Islet of Langerhans (tissue), 1 donor: Measurements from ENCODE around the gene DCBLD2.

Source experiments
- FAIRE-seq: peaks from one replicate; lab custom pipeline; 2011; peaks lifted over from hg19 to GRCh38; lab: Jason Lieb, UNC

Gene DCBLD2, protein sequence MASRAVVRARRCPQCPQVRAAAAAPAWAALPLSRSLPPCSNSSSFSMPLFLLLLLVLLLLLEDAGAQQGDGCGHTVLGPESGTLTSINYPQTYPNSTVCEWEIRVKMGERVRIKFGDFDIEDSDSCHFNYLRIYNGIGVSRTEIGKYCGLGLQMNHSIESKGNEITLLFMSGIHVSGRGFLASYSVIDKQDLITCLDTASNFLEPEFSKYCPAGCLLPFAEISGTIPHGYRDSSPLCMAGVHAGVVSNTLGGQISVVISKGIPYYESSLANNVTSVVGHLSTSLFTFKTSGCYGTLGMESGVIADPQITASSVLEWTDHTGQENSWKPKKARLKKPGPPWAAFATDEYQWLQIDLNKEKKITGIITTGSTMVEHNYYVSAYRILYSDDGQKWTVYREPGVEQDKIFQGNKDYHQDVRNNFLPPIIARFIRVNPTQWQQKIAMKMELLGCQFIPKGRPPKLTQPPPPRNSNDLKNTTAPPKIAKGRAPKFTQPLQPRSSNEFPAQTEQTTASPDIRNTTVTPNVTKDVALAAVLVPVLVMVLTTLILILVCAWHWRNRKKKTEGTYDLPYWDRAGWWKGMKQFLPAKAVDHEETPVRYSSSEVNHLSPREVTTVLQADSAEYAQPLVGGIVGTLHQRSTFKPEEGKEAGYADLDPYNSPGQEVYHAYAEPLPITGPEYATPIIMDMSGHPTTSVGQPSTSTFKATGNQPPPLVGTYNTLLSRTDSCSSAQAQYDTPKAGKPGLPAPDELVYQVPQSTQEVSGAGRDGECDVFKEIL

GRCh38 chr3:98901392-98902350, at the start of gene DCBLD2:
DCBLD2 (minus strand) TSS chr3:98901695; CDS start chr3:98901326, 369 bp downstream.
- peak; percentile 17 for FAIRE-seq

- no peak for FAIRE-seq
These were observed 44.2 kb upstream of the DCBLD2 start for GRCh38 chr3:98945666-98946065.

GRCh38 chr3:98945101-98945524, 43.6 kb upstream of the DCBLD2 start:
- FAIRE-seq: no peak

DNA sequence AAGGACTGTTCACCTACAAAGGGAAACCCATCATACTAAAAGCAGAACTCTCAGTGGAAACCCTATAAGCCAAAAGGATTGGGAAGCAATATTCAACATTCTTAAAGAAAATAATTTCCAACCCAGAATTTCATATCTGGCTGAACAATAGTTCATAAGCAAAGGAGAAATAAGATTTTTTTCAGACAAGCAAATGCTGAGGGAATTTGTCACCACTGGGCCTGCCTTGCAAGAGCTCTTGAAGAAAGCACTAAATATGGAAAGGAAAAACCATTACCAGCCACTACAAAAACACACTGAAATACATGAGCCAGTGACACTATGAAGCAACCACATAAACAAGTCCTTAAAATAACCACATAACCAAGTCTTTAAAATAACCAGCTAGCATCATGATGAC, 28.9 kb upstream of the DCBLD2 start:
- no peak for FAIRE-seq

DNA sequence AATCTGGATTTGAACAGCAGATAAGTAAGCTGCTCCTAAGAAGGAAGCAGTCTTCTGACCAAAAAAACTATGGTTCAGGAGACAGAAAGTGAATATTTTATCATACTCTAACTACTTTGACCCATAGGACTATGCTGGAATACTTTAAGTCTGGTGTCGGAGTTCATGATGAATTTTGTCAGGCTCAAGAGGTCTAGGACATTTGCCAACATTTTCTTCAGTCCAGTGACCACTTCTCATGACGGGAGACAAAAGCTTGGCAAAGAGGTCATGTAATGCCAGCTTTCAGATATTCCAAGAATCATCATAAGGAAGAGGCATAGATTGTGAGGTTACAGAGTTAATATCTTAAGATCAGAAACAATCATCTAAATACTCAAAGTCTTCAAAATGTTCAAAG, 20.5 kb upstream of the DCBLD2 start:
- FAIRE-seq: no peak

GRCh38 chr3:98920166-98920565, 18.7 kb upstream of the DCBLD2 start:
- no peak for FAIRE-seq

GRCh38 chr3:98918586-98918985, 17.1 kb upstream of the DCBLD2 start:
- FAIRE-seq: no peak

DNA sequence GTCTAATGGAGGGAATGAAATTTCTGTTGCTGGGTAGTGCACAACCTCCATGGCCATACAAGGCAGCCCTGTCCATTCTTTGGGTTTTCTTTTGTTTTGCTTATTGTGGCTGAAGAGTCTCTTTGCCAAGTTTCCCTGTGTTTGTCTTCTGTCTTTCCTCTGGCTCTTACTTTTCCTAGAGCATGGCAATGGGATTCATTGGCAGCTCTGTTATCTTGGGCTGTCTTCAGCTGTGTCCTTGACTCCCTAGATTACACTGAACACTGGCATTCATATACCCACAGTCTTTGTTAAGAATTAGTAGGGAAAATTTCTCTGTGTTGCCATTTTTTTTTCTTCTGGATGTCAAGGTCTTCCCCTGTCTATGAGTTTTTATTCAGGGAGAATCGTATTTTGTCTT, 16.1 kb upstream of the DCBLD2 start:
- no peak for FAIRE-seq

GRCh38 chr3:98914210-98915080, 12.9 kb upstream of the DCBLD2 start:
- peak; percentile 97 for FAIRE-seq

GRCh38 chr3:98912448-98912847, 11.0 kb upstream of the DCBLD2 start:
- no peak for FAIRE-seq

DNA sequence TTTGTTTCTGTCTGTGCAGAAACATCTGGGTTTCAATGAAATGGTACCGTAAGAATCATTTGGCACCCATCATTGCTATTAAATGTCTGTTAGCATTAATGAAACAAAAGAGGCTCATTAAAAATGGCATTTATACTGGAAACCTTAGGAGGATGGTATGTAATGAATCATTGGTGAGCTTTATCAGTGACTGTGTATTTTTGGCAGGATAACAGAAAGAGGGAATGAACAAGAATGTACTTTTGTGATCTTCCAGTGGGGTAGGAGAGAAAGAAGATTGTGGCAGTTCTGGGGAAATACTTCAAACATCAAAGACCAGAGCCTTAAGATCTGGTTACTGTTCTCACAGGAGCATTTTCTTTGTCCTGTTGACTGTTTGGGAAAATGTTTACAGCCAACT, 4.7 kb upstream of the DCBLD2 start:
- FAIRE-seq: no peak

DNA sequence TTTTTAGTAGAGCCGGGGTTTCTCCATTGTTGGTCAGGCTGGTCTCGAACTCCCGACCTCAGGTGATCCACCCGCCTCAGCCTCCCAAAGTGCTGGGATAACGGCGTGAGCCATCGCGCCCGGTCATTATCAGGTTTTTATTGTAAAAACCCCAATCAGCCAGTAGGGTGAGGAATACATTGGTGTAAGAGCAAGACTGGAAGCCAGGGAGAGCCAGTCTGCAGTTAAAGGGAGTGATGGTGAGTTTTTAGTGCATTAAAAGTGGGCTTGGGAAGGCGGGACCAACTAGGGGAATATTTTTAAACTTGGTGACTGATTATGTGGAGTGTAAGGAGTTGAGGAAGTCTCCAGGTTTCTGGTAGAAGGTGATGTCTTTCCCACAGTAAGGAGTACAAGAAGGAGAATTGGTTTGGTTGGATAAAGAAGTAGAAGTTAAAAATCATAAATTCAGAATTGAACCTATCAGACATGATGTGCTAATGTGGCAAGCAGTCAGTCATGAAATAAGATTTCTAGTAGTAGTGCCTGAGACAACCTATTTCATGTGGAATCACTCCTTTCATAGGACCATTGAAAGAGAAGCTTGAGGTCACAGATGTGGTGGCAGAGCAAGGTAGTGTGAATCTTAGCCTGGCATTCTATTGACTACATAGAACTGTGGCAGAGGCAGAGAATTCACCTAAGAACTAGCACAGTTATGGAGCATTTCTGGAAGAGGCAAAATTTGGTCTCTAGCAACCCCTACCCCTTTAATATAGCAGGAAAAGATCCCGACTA, 2.4 kb upstream of the DCBLD2 start:
- no peak for FAIRE-seq

- no peak for FAIRE-seq
These were observed 1.6 kb upstream of the DCBLD2 start for GRCh38 chr3:98903099-98903498.

- FAIRE-seq: peak; percentile 33
These were observed 851 bp upstream of the DCBLD2 start for GRCh38 chr3:98902351-98902740.

GRCh38 chr3:98901119-98901391, 440 bp downstream of the DCBLD2 start:
- no peak for FAIRE-seq

DNA sequence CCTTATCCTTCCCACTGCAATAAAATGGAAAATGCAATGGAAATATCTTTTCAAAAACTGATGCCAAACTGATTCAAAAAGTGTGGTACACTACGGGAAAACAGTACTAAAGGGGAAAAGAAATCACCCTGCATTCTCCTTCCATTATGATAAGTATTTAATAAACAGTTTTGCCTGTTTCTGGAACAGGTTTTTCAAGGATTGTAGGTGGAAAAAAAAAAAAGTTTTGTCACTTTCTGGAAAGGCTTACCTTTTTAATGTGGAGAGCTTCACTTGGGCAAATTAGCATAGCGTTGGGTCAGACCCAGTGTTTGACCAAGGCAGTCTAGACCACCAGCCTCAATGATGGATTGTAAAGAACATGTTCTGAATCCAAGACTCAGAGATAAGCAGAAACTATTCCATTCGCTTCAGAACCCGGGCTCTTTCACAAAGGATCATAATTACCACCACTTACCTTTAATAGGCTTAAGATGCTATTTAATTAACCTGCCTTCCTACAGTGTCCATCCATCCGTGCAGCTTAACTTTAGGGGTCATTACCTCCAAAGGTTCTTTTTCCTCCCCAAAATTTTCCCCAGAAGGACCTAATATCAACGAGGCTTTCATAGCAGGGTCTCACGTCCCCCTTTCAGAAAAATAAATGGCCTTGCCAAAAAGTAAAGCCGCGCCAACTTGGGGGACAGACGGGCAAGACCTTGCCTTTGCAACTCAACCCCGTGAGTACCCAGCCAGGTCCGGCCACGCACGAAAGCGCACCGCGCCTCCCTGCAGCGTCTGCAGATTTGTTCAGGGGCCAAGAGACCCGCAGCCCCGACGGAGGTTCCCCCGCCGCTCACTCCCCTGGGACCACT, 1.0 kb downstream of the DCBLD2 start:
- no peak for FAIRE-seq

- FAIRE-seq: no peak
These were observed 3.8 kb downstream of the DCBLD2 start for GRCh38 chr3:98897701-98898100.

- FAIRE-seq: no peak
These were observed 6.5 kb downstream of the DCBLD2 start for GRCh38 chr3:98894791-98895576.

DNA sequence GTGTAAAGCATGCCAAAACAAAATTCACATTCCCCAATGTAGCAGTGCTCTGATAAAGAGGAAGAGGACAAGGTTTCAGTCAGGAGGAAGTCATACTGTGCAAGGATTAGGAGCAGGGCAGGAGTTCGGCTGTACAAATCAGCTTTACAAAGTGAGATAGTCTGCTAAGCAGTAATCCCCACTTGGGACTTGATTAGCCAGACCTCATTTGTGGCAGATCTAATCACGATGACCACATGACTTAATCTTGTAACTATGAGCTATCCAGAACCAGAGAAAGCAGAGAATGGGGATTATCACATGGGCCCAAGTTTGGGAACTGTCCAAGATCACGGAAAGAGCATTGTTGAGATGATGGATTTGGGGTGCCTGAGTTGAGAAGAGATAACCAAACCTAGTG, 7.8 kb downstream of the DCBLD2 start:
- no peak for FAIRE-seq
